ENCODE results near the gene SELENOT. TPM values are rescaled to one million over a fixed set of nuclear protein-coding genes. Genes with fewer than 3 reads are reported as not detected.
A peak's percentile ranks its signal among the peaks of the same experiment; 100 is the strongest.

SELENOT gene
- total RNA-seq, 1 experiment from 2014 or later: 244 TPM

GRCh38 chr3:150662410-150663200 lies 59.5 kb downstream of the SELENOT start:
- no peak for DNase-seq (ENCODE audit: low read depth)

DNA sequence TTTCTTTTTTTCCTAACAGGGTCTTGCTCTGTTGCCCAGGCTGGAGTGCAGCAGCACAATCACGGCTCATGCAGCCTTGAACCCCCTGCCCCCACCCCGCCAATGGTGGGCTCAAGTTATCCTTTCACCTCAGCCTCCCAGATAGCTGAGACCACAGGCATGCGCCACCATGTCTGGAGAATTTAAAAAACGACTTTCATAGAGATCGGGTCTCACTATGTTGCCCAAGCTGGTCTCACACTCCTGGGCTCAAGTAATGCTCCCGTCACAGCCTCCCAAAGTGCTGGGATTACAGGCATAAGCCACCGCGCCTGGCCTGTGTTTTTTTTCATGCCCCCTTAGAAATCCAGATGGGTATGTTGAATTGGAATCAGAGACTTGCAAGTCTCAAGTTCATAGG lies 60.3 kb downstream of the SELENOT start:
- DNase-seq (ENCODE audit: low read depth): no peak

DNA sequence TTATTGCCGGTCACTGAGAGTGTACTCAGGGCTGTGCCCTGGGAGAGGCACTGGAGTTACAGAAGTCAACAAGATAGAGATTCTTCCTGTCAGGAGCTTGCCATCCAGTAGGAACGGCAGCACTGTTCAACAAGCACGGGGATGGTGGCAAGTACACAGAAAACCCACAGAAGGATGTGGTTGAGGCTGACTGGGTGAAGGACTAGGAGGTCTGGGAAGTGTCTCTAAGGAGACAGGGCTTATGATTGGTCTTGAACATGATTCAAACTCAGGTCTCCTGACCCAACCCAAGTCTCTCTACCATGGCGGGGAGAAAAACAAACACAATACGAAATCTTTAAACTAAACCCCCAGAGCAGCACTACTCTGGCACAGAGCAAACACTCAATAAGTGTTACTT lies 63.0 kb downstream of the SELENOT start:
- no peak for DNase-seq (ENCODE audit: low read depth)

DNA sequence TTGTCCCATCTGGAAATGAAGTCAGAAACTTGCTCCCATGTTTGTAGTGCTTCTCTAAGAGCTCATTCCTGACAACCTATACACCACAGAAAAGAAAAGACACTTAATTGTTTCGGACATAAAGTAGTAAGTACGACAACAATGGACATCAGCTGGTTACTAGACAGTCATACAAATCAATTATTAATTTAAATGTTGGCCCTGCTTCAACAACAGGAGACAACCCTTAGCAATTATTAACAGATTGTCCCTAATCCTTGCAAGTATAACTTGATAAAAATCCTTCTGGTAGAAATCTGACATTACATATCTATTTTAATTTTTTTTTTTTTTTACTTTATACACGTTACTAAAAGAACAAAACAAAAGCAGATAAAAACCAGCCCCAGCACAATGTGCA lies 70.8 kb downstream of the SELENOT start:
- no peak for DNase-seq (ENCODE audit: low read depth)

DNA sequence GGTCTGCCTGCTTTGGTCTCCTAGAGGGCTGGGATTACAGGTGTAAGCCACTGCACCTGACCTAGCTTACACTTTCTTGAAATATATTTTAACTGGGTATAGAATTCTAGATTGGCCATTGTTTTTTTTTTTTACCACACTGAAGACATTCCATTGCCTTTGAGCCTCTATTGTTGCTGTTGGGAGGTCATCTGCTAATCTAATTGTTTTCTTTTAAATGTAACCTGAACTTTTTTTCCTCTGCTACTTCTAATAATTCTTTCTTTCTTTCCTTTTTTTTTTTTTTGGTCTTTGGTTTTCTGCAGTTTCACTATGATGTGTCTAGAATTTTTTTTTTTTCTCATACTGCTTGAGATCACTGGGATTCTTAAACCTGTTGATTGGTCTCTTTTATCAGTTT lies 72.5 kb downstream of the SELENOT start:
- DNase-seq (ENCODE audit: low read depth): peak; percentile 14

Other genes starting within 250 kb of the SELENOT start
- gene TSC22D2, start 195.0 kb upstream of the SELENOT start, total RNA-seq (2014; rRNA removed; shearing (Covaris generic)): 5.8 and 17.6 TPM in 2 replicates
- gene SERP1, start 56.8 kb upstream of the SELENOT start, total RNA-seq (2014; rRNA removed; shearing (Covaris generic)): 278 and 294 TPM in 2 replicates
- 227 and 268 TPM in 2 replicates for gene EIF2A, start 56.5 kb upstream of the SELENOT start, total RNA-seq (2014; rRNA removed; shearing (Covaris generic))
- 0.07 TPM in 1 of 2 replicates, not detected in the other for gene ERICH6, start 100.6 kb downstream of the SELENOT start, total RNA-seq (2014; rRNA removed; shearing (Covaris generic))
- 36.5 and 58.7 TPM in 2 replicates for gene SIAH2, start 159.8 kb downstream of the SELENOT start, total RNA-seq (2014; rRNA removed; shearing (Covaris generic))